Choroid plexus epithelial cell (primary cell): ENCODE data around the gene HOXA10.

Source experiments
- DNase-seq: peaks from one replicate; pipeline ENCODE4 v3.0.0-alpha.2; 2010; ENCODE audit warnings: low read depth
- H3K4me3 ChIP-seq: 2 replicates; pipeline ENCODE4 v1.5.1; 2011; ENCODE audit warnings: low read depth, mild to moderate bottlenecking, control low read depth, low read length, moderate library complexity
- CTCF ChIP-seq: conservative IDR thresholded peaks from 2 replicates; pipeline ENCODE4 v1.5.1; 2011; ENCODE audit warnings: low read depth, mild to moderate bottlenecking, control low read depth, inconsistent platforms, low read length, moderate library complexity

Gene HOXA10

GRCh38 chr7:27165996-27166530 lies 8.1 kb downstream of the HOXA10 start:
- TF ChIP-seq CTCF: no peak
- no peak for DNase-seq
- H3K4me3 ChIP-seq: no peak overlapping the region

DNA sequence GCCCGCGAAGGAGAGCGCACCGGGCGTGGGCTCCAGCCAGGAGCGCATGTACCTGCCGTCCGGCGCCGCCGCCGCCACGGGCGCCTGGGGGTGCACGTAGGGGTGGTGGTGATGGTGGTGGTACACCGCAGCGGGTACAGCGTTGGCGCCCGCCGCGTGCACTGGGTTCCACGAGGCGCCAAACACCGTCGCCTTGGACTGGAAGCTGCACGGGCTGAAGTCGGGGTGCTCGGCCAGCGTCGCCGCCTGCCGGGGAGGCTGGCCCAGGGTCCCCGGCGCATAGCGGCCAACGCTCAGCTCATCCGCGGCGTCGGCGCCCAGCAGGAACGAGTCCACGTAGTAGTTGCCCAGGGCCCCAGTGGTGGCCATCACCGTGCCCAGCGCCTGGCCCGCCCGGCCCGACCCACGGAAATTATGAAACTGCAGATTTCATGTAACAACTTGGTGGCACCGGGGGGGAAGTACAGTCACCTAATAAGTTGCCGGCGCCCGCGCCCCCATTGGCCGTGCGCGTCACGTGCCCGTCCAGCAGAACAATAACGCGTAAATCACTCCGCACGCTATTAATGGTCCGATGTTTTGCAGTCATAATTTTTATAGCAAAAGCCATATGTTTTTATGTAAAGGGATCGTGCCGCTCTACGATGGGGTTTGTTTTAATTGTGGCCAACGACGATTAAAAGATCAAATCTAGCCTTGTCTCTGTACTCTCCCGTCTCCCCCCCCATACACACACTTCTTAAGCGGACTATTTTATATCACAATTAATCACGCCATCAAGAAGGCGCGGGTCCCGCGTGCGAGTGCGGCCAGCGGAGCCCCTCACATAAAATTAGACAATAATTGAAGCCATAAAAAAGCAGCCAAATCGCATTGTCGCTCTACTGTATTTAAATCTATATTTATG lies 8.8 kb downstream of the HOXA10 start, which contains the start of gene HOXA9:
Gene HOXA9 (minus strand): TSS at position 449 of the 907 bp plus-strand sequence. CDS start 80 bp downstream, at position 369.
- no peak for TF ChIP-seq CTCF
- no peak for DNase-seq
- H3K4me3 ChIP-seq: no peak within 1 kb of the TSS

DNA sequence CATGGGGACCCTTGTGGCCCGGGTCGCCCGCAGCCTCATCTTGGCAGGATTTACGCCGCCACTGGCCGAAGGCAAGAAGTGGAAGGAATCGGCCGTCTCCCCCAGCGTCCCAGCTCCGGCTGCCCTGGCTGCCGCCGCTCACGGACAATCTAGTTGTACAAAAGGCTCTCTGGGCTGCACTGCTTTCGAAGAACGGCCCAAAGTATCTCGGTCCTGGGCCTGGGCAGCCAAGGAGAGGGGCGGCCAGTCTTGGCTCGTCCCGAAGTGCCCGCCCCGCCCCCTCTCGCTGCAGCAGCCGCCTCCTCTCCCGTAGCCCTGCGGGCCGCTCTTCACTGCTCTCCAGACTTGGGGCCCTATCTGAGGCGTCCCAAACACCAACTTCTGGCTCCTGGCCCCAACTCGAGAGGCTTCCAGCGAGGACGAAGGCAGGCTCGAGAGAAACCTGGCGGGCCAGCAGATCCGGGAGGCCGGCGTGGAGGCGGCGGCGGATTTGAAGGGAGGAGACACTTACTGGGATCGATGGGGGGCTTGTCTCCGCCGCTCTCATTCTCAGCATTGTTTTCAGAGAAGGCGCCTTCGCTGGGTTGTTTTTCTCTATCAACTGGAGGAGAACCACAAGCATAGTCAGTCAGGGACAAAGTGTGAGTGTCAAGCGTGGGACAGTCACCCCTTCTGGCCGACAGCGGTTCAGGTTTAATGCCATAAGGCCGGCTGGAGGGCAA lies 9.6 kb downstream of the HOXA10 start:
- TF ChIP-seq CTCF: no peak
- DNase-seq: no peak
- H3K4me3 ChIP-seq: no peak overlapping the region

DNA sequence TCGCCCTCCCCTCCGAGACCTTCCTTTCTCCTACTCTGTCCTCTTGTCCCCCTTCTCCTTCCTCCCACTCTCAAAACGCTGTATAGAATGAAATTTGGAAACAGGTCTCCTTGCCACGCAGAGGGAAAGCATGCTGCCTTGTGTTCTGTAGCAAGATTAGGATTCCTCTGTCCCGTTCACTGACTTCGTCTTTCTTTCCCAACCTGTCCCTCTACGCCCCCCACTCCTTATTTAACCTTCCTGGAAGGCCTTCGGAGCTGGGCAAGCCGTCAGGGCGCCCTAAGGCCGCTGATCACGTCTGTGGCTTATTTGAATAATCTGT lies 10.1 kb downstream of the HOXA10 start:
- TF ChIP-seq CTCF: no peak
- H3K4me3 ChIP-seq: no peak overlapping the region
- DNase-seq: no peak

DNA sequence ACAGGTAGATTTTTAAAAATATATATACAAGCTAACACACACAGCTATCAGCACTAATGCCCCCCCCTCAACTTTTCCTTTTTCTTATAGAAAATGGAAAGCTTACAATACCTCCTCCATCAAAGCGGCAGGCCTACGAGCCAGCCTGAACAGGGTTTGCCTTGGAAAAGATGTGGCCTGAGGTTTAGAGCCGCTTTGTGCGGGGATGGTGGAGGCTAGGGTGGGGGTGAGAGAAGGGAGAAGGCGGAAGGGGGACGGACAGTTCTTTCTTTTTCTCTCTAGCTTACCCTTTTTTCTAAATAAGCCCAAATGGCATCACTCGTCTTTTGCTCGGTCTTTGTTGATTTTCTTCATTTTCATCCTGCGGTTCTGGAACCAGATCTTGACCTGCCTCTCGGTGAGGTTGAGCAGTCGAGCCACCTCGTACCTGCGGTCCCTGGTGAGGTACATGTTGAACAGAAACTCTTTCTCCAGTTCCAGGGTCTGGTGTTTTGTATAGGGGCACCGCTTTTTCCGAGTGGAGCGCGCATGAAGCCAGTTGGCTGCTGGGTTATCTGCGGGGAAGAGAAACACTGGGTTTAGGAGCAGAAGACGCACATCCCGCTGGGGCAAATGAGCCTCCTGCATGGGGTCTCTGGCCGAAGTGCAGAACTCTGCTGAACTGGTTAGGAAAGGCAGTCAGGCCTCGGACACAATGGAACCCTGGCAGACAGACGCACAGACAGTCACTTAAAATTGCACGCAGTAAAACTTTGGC lies 10.7 kb downstream of the HOXA10 start:
- DNase-seq: no peak
- H3K4me3 ChIP-seq: no peak overlapping the region
- TF ChIP-seq CTCF: no peak

GRCh38 chr7:27162561-27163287 lies 11.4 kb downstream of the HOXA10 start:
- TF ChIP-seq CTCF: no peak
- no peak for DNase-seq
- no peak overlapping the region for H3K4me3 ChIP-seq
